ENCODE results near the gene TOMM40L. TPM values are rescaled to one million over a fixed set of nuclear protein-coding genes. Genes with fewer than 3 reads are reported as not detected.

TOMM40L gene
- total RNA-seq, 4 donors from 2014 or later: 7.0 to 12.4 (median 8.3) TPM

- Histone ChIP-seq H3K27ac (no peak overlapping the region), H3K4me3 (replicated peaks in 1 of 3) (no peak overlapping the region), H3K27me3 (no peaks in the 10 kb centered on the region), H3K36me3 (peaks cover 3 to 4% of the 10 kb centered on the region in 2 donors), H3K4me1 (peaks cover 8 to 17% of the 10 kb centered on the region in 2 donors), H3K9me3 (no peaks in the 10 kb centered on the region)
- DNase-seq: no peak
- 92% methylated on average over 3 of the region's 3 CpGs for WGBS, 2 donors
- intact Hi-C loops (cut with DNase I): loop anchor here (10.0 kb wide), 1 partner anchor 45 kb away; the partner anchor contains the start of genes APOA2 and TOMM40L
- TF ChIP-seq POLR2A (IDR thresholded peaks at IDR 0.05): no peak
- no peak for TF ChIP-seq CTCF (IDR thresholded peaks at IDR 0.05)
These were observed 46.2 kb upstream of the TOMM40L start for GRCh38 chr1:161179698-161180097.

GRCh38 chr1:161180639-161181038 lies 45.2 kb upstream of the TOMM40L start:
- intact Hi-C loops (cut with DNase I): no loop called here
- Histone ChIP-seq H3K36me3 (no peaks in the 10 kb centered on the region), H3K9me3 (no peaks in the 10 kb centered on the region), H3K4me1 (peaks cover 8 to 20% of the 10 kb centered on the region in 2 donors), H3K4me3 (replicated peaks in 1 of 3) (no peak overlapping the region), H3K27ac (no peak overlapping the region), H3K27me3 (no peaks in the 10 kb centered on the region)
- TF ChIP-seq POLR2A (IDR thresholded peaks at IDR 0.05) (no peak), CTCF (IDR thresholded peaks at IDR 0.05) (no peak)
- WGBS, 2 donors: 49 to 62% methylated on average over 1 of the region's 1 CpG
- DNase-seq: no peak

GRCh38 chr1:161182214-161182613 lies 43.6 kb upstream of the TOMM40L start:
- TF ChIP-seq CTCF (IDR thresholded peaks at IDR 0.05): no peak
- no peak for TF ChIP-seq POLR2A (IDR thresholded peaks at IDR 0.05)
- no peaks in the 10 kb centered on the region for H3K27me3 ChIP-seq
- no peaks in the 10 kb centered on the region for H3K36me3 ChIP-seq
- peaks cover 0 to 15% of the 10 kb centered on the region in 2 donors for H3K4me1 ChIP-seq
- H3K9me3 ChIP-seq: no peaks in the 10 kb centered on the region
- no peak for DNase-seq
- H3K4me3 ChIP-seq (replicated peaks in 1 of 3): no peak overlapping the region
- 95 to 100% methylated on average over 1 of the region's 1 CpG for WGBS, 2 donors
- no peak overlapping the region for H3K27ac ChIP-seq
- intact Hi-C loops (cut with DNase I): no loop called here

GRCh38 chr1:161185282-161185682 lies 40.6 kb upstream of the TOMM40L start:
- 21 to 24% methylated on average over 3 of the region's 3 CpGs for WGBS, 2 donors
- DNase-seq: peak; percentile 45 to 49
- Histone ChIP-seq H3K4me1 (peaks cover 0 to 8% of the 10 kb centered on the region in 2 donors), H3K27ac (peak overlapping the region in 2 of 3 donors; percentile 54 to 79), H3K36me3 (no peaks in the 10 kb centered on the region), H3K9me3 (no peaks in the 10 kb centered on the region), H3K27me3 (no peaks in the 10 kb centered on the region), H3K4me3 (replicated peaks in 1 of 3) (no peak overlapping the region)
- intact Hi-C loops (cut with DNase I): no loop called here
- no peak for TF ChIP-seq CTCF (IDR thresholded peaks at IDR 0.05)

- H3K4me1 ChIP-seq: peaks cover 0 to 8% of the 10 kb centered on the region in 2 donors
- H3K4me3 ChIP-seq (replicated peaks in 1 of 3): no peak overlapping the region
- H3K9me3 ChIP-seq: no peaks in the 10 kb centered on the region
- intact Hi-C loops (cut with DNase I): no loop called here
- H3K36me3 ChIP-seq: no peaks in the 10 kb centered on the region
- no peaks in the 10 kb centered on the region for H3K27me3 ChIP-seq
- H3K27ac ChIP-seq: peak overlapping the region in 2 of 3 donors; percentile 54 to 79
- 42 to 54% methylated on average over 2 of the region's 2 CpGs for WGBS, 2 donors
- TF ChIP-seq POLR2A (IDR thresholded peaks at IDR 0.05): no peak
- TF ChIP-seq CTCF (IDR thresholded peaks at IDR 0.05): no peak
- DNase-seq: no peak
These were observed 40.0 kb upstream of the TOMM40L start for GRCh38 chr1:161185732-161186311.

Measured in thyroid gland (tissue), 4 donors.